Testis (tissue), 3 donors: ENCODE results near the gene TC2N. TPM values are rescaled to one million over a fixed set of nuclear protein-coding genes. Genes with fewer than 3 reads are reported as not detected.

ENCODE experiments used
- DNase-seq: peaks from one replicate; pipeline ENCODE4 v3.0.0-alpha.2; 2019
- H3K27ac ChIP-seq, 2 donors: fragments of 200-600 bp; sonication (generic); one replicate each; pipeline ENCODE4 v1.5.1; 2019
- H3K27me3 ChIP-seq: fragments of 200-600 bp; sonication (generic); one replicate; pipeline ENCODE4 v1.5.1; 2019
- H3K36me3 ChIP-seq: fragments of 200-600 bp; sonication (generic); one replicate; pipeline ENCODE4 v1.5.1; 2017; ENCODE audit warnings: low read depth; ENCODE audit errors: missing control alignments
- H3K4me1 ChIP-seq: fragments of 200-600 bp; sonication (generic); one replicate; pipeline ENCODE4 v1.5.1; 2019
- H3K4me3 ChIP-seq, 2 donors: fragments of 200-600 bp; sonication (generic); one replicate each; pipeline ENCODE4 v1.5.1; 2017 to 2019
- H3K9me3 ChIP-seq: fragments of 200-600 bp; sonication (generic); one replicate; pipeline ENCODE4 v1.5.1; 2017
- POLR2A ChIP-seq: fragments of 450-650 bp; IDR thresholded peaks from one replicate; pipeline ENCODE4 v1.6.1; 2017; ENCODE audit warnings: antibody characterized with exemption, mild to moderate bottlenecking, moderate library complexity
- WGBS, 2 donors: methylation state at CpG; one replicate each; pipeline ENCODE4 v1.1.5; 2018; 5-methylcytosine and 5-hydroxymethylcytosine counted together
- intact Hi-C: fragments of 100-400 bp; cut with DNase I; formaldehyde crosslinking; loops from one replicate; pipeline ENCODE4 v1.15.1; 2023; ENCODE audit warnings: low total_unique reads
- polyA plus RNA-seq: library from polyadenylated mRNA; stranded (reverse); fragments of 350-450 nt; fragmentation: Illumina TruSeq; extraction: RNeasy Lipid Tissue Mini Kit (QIAGEN cat#74804); gene quantifications from one replicate; pipeline ENCODE4 v1.2.3, GENCODE V29; 2014; ENCODE audit warnings: low read depth, low replicate concordance; ENCODE audit not compliant: insufficient read depth
- total RNA-seq, 2 donors: library from RNA; depleted of rRNA; stranded (reverse); fragments of >200 nt; gene quantifications; one replicate each; pipeline ENCODE4 v1.2.3, GENCODE V29; 2016
- TF ChIP-seq, protein P1 (sequence below), 3 experiments: fragments of 450-650 bp in 2 of 3; fragments of 200-600 bp in 1 of 3; sonication (generic) in 1 of 3; IDR thresholded peaks; one replicate each; pipeline ENCODE4 v1.5.1; 2016 to 2019; ENCODE audit warnings: antibody characterized with exemption in 3 of 3, mild to moderate bottlenecking in 2 of 3, moderate library complexity in 1 of 3

Gene TC2N
- total and polyA plus RNA-seq, 3 donors from 2014 or later, result 17.2 to 24.3 (median 19.6) TPM

DNA sequence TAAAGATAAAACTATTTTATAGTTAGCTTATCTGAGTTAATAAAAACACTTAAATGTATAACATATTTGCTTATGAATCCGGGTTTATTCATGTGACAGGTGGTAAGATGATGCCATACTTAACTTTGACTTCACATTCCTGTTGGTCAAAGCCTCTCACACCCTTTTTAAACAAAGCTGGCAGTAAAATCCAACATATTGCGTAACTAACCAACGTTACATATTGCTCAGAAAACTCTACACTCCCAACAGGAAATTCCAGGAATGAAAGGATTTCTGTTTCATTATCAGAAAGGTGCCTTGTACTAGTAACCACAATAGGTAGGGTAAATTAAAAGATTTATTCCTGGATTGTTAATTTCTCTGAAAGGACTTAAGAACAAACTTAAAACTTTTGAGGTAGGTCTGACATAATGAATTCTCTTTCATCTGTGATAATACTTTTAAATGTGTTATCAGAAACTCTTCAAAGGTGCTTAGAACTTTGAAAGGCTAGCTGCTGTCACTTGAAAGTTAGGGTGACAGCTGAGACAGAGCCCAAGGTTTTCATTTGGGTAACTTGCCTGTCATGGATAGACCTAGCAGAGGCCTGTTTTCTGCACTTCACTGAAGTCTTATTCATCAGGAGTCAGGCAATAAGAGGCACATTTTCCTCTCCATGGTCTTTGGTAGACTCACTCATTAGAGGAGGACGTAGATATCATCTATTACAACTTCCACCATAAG, 111.6 kb downstream of the TC2N start:
- no peak overlapping the region for H3K27ac ChIP-seq
- intact Hi-C loops, result no loop called here
- H3K9me3 ChIP-seq, result no peaks in the 10 kb centered on the region
- no peaks in the 10 kb centered on the region for H3K36me3 ChIP-seq
- no peak overlapping the region for H3K4me3 ChIP-seq
- WGBS, 2 donors, result 47 to 49% methylated on average over 4 of the region's 4 CpGs
- TF ChIP-seq, protein P1, sequence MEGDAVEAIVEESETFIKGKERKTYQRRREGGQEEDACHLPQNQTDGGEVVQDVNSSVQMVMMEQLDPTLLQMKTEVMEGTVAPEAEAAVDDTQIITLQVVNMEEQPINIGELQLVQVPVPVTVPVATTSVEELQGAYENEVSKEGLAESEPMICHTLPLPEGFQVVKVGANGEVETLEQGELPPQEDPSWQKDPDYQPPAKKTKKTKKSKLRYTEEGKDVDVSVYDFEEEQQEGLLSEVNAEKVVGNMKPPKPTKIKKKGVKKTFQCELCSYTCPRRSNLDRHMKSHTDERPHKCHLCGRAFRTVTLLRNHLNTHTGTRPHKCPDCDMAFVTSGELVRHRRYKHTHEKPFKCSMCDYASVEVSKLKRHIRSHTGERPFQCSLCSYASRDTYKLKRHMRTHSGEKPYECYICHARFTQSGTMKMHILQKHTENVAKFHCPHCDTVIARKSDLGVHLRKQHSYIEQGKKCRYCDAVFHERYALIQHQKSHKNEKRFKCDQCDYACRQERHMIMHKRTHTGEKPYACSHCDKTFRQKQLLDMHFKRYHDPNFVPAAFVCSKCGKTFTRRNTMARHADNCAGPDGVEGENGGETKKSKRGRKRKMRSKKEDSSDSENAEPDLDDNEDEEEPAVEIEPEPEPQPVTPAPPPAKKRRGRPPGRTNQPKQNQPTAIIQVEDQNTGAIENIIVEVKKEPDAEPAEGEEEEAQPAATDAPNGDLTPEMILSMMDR (IDR thresholded peaks at IDR 0.05), result no peak
- no peak for TF ChIP-seq POLR2A
- no peak for DNase-seq
- H3K27me3 ChIP-seq, result no peaks in the 10 kb centered on the region
- H3K4me1 ChIP-seq, result peaks cover 2% of the 10 kb centered on the region

DNA sequence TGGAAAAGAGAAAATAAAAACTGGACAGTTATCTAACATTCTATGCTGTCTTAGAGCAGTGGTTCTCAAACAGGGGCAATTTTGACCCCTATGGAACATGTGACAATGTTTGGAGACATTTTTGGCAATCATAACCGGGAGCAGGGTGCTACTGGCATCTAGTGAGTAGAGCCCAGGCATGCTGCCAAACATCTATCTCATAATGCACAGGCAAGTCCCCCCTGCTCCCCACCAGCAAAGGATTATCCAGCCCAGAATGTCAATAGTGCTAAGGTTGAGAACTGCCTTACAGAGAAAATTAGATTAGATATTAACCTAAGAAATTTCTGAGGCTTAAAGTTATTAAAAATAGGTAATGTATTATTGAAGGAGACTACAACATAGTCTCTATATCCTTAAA, 112.5 kb downstream of the TC2N start:
- Histone ChIP-seq H3K4me3 (no peak overlapping the region), H3K27ac (no peak overlapping the region), H3K4me1 (peaks cover 2% of the 10 kb centered on the region), H3K9me3 (no peaks in the 10 kb centered on the region), H3K36me3 (no peaks in the 10 kb centered on the region), H3K27me3 (no peaks in the 10 kb centered on the region)
- intact Hi-C loops, result no loop called here
- no peak for DNase-seq
- no peak for TF ChIP-seq POLR2A
- TF ChIP-seq, protein P1 (IDR thresholded peaks at IDR 0.05), result no peak
- WGBS, 2 donors, result 42 to 45% methylated on average over 1 of the region's 1 CpG

DNA sequence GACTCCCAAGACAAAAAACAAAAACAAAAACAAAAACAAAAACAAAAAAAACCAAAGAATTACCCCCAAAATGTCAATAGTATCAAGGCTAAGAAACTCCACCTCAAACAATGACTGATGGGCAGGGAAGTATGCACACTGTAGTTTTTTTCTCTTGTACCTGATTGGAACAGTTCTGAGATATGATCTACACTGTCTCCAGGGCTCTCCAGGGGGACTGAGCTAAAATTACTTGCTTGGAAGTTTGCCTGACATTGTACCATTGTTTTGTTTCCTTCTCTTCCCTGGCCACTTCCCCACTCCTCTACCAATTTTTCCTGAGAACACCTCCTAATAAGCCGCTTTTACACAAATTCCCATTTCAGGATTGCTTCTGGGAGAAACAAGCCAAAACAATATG, 113.2 kb downstream of the TC2N start:
- H3K27ac ChIP-seq, result no peak overlapping the region
- intact Hi-C loops, result no loop called here
- WGBS, 2 donors, result 83 to 89% methylated on average over 1 of the region's 1 CpG

DNA sequence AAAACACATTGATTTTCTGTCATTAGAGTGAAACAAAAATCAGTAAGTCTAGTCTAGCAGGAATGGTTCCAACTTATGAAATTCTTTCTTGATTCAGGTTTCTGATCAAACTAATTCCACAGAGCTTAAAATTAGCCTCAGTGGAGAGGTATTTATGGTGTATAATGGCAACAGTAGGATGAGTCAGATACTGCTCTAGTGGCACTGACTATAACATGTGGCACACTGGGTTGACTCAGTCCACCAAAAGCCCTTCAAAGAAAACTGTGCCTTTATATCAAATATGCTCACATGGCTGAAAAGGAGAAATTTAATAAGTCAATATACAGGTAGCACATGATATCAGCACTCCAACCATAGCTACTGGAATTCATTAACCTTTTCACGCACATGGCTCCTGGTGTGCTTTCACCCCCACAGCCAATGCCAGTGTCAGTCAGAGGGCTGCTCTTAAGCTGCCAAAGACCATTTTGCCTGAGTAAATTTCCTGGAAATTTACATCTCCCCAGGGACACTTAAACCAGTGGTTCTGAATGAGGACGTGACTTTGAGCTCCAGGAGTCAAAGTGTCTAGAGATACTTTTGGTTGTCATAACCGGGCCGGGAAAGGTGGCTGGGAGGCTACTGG, 113.7 kb downstream of the TC2N start:
- intact Hi-C loops, result no loop called here
- DNase-seq, result no peak
- Histone ChIP-seq H3K27ac (no peak overlapping the region), H3K9me3 (no peaks in the 10 kb centered on the region), H3K36me3 (no peaks in the 10 kb centered on the region), H3K4me3 (no peak overlapping the region), H3K4me1 (peaks cover 2% of the 10 kb centered on the region), H3K27me3 (no peaks in the 10 kb centered on the region)
- TF ChIP-seq, protein P1 (IDR thresholded peaks at IDR 0.05), result no peak
- TF ChIP-seq POLR2A, result no peak
- WGBS, 2 donors, result 69 to 72% methylated on average over 4 of the region's 4 CpGs

More for the DNA sequence above, 113.2 kb downstream of the TC2N start:
- Histone ChIP-seq H3K4me1 (peaks cover 2% of the 10 kb centered on the region), H3K27me3 (no peaks in the 10 kb centered on the region), H3K4me3 (no peak overlapping the region), H3K36me3 (no peaks in the 10 kb centered on the region), H3K9me3 (no peaks in the 10 kb centered on the region)
- DNase-seq, result no peak
- no peak for TF ChIP-seq POLR2A
- TF ChIP-seq, protein P1 (IDR thresholded peaks at IDR 0.05), result no peak

DNA sequence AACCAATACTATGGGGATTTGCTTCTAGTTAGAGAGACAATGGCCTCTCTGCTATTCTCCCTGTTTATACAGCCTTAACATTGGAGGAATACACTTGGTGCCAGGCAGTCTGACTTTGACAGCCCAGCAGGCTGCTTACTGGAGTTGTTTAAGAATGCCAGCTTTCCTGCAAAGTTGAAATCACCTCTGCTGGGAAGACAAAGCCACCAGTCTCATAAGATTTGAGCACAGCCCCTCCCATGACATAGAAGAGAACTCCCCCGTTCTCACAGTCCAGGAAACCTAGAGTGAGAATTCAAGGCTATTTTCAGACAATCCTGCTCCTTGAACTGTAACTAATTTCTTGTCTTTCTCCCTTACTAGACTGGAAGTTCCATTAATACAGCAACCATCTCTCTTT, 114.4 kb downstream of the TC2N start:
- Histone ChIP-seq H3K4me1 (peaks cover 2% of the 10 kb centered on the region), H3K9me3 (no peaks in the 10 kb centered on the region), H3K36me3 (no peaks in the 10 kb centered on the region), H3K27me3 (no peaks in the 10 kb centered on the region), H3K27ac (no peak overlapping the region), H3K4me3 (no peak overlapping the region)
- intact Hi-C loops, result no loop called here
- 30 to 46% methylated on average over 1 of the region's 1 CpG for WGBS, 2 donors
- TF ChIP-seq POLR2A, result no peak
- TF ChIP-seq, protein P1 (IDR thresholded peaks at IDR 0.05), result no peak
- DNase-seq, result peak; percentile 37
